Pancreas (tissue), 10 donors: ENCODE measurements around the gene TMEM107. TPM values are rescaled to one million over a fixed set of nuclear protein-coding genes. Genes with fewer than 3 reads are reported as not detected.

Experiments used
- ATAC-seq, 4 donors: fragments of 200-7000 bp; cut with Tn5 transposase; one replicate each; pipeline versions ENCODE4 v1.8.0 to v1.9.1; 2020; ENCODE audit warnings: mild to moderate bottlenecking in 4 of 4, moderate library complexity in 4 of 4
- DNase-seq, 6 donors: peaks; one replicate each; pipeline ENCODE4 v3.0.0-alpha.2; 2020
- FAIRE-seq: peaks from 2 replicates; lab custom pipeline; 2012; peaks lifted over from hg19 to GRCh38; lab: Jason Lieb, UNC
- H3K27ac ChIP-seq, 4 donors: fragments of 200-600 bp; sonication (generic); 1 replicate in 3 of 4; 2 replicates in 1 of 4; pipeline versions ENCODE4 v1.5.0 to v1.8.0; 2020
- H3K27me3 ChIP-seq, 4 donors: fragments of 200-600 bp; one replicate each; pipeline ENCODE4 v1.8.0; 2021
- H3K36me3 ChIP-seq, 3 donors: fragments of 200-600 bp; sonication (generic) in 1 of 3; one replicate each; pipeline versions ENCODE4 v1.5.0 to v1.8.0; 2020 to 2021
- H3K4me1 ChIP-seq, 3 donors: fragments of 200-600 bp; one replicate each; pipeline ENCODE4 v1.8.0; 2021
- H3K4me3 ChIP-seq, 4 donors: fragments of 200-600 bp; sonication (generic) in 2 of 4; one replicate each; pipeline versions ENCODE4 v1.5.0 to v1.8.0; 2020 to 2021
- H3K9me3 ChIP-seq, 4 donors: fragments of 200-600 bp; one replicate each; pipeline ENCODE4 v1.8.0; 2021
- CTCF ChIP-seq, 4 donors: fragments of 200-600 bp; sonication (generic) in 3 of 4; IDR thresholded peaks; one replicate each; pipeline versions ENCODE4 v1.5.0 to v1.8.0; 2021; ENCODE audit warnings: antibody characterized with exemption in 4 of 4
- WGBS, 2 donors: extraction: QIAGEN DNeasy Blood & Tissue Kit; methylation state at CpG; one replicate each; pipeline ENCODE4 v1.1.7; 2013; 5-methylcytosine and 5-hydroxymethylcytosine counted together
- intact Hi-C, 3 donors: fragments of 100-400 bp; cut with DNase I; formaldehyde crosslinking; loops; one replicate each; pipeline versions ENCODE4 v1.11.1 to v1.14.2; 2022
- polyA plus RNA-seq, 2 donors: library from polyadenylated mRNA; stranded (reverse); fragments of 200-250 nt; gene quantifications; one replicate each; pipeline ENCODE4 v1.2.3, GENCODE V29; 2013
- total RNA-seq, 6 donors: library from RNA; stranded (reverse); fragmentation: NEBNext Ultra II Directional in 4 of 6; extraction: Animal tissue kit (Norgen Biotek cat#: 25700) in 4 of 6; gene quantifications; one replicate each; pipeline versions ENCODE4 v1.2.1 to v1.2.4, GENCODE V29; 2021 to 2023
- donor health status: healthy with polysubstance abuse.
- donor health status: DM: no; HTN: no; CAD: no; lungs with moderate emphysema.
- donor health status: DM: no; HTN: no; CAD: no.
- donor health status: control.
- donor health status: control.
- donor health status: Bipolar disorder and iron deficiency.
- donor health status: DM: yes; HTN: yes; CAD: no.
- donor health status: DM: no; HTN: no; CAD: no.
- donor health status: DM: no; HTN: no; CAD: no.
- donor health status: DM: yes; HTN: yes; CAD: no.

TMEM107 gene
- total and polyA plus RNA-seq, 8 donors: 5.2 to 11.1 (median 6.3) TPM

- DNase-seq: no peak
- Histone ChIP-seq H3K36me3 (no peaks in the 10 kb centered on the region), H3K4me1 (no peaks in the 10 kb centered on the region), H3K4me3 (no peak overlapping the region), H3K27ac (no peak overlapping the region), H3K9me3 (no peaks in the 10 kb centered on the region), H3K27me3 (no peaks in the 10 kb centered on the region)
- WGBS, 2 donors: 84 to 86% methylated on average over 19 of the region's 19 CpGs
- intact Hi-C loops: no loop called here
- no peak for TF ChIP-seq CTCF (IDR thresholded peaks at IDR 0.05)
- no peak for FAIRE-seq
- no peak for ATAC-seq
Measured at GRCh38 chr17:8204761-8205555, 28.8 kb upstream of the TMEM107 start.

- WGBS, 2 donors: 9 to 23% methylated on average over 12 of the region's 12 CpGs
- Histone ChIP-seq H3K4me3 (peak overlapping the region in 3 of 4 donors; percentile 1 to 40 (median 27)), H3K27me3 (no peaks in the 10 kb centered on the region), H3K36me3 (no peaks in the 10 kb centered on the region), H3K9me3 (no peaks in the 10 kb centered on the region), H3K27ac (peak overlapping the region; percentile 11 to 81 (median 58)), H3K4me1 (peaks cover 0 to 28% (median 18%) of the 10 kb centered on the region in 3 donors)
- peak; percentile 35 to 59 (median 56) for ATAC-seq
- no peak for FAIRE-seq
- no peak for TF ChIP-seq CTCF (IDR thresholded peaks at IDR 0.05)
- intact Hi-C loops: no loop called here
- DNase-seq: peak in 4 of 6 donors; percentile 70 to 90 (median 82)
Measured at GRCh38 chr17:8192070-8192815, 16.1 kb upstream of the TMEM107 start.

GRCh38 chr17:8190506-8190905 lies 14.3 kb upstream of the TMEM107 start:
- no peak for FAIRE-seq

GRCh38 chr17:8189711-8190477 lies 13.7 kb upstream of the TMEM107 start, which contains the start of gene BORCS6:
BORCS6 (minus strand) TSS chr17:8190180; CDS start chr17:8190140, 40 bp downstream.
- peak within 1 kb of the TSS; percentile 83 to 88 (median 84) for H3K4me3 ChIP-seq
- no peak for TF ChIP-seq CTCF (IDR thresholded peaks at IDR 0.05)
- whole genome bisulfite sequencing, 2 donors: 0% methylated on average over 51 to 70 of the region's 70 CpGs
- peak within 1 kb of the TSS; percentile 82 to 98 (median 88) for H3K27ac ChIP-seq
- peaks cover 0 to 28% (median 18%) of the 10 kb centered on the region in 3 donors for H3K4me1 ChIP-seq
- intact Hi-C loops: loop anchor here in 2 of 3 donors (5.0 to 10.0 kb wide), 2 partner anchors 32 to 65 kb away; partner anchors contain the start of gene HES7 (in 1 of the 2)
- ATAC-seq (peak; percentile 63 to 73 (median 68)), FAIRE-seq (peak; percentile 88), DNase-seq (peak; percentile 89 to 98 (median 96))
- H3K27me3 ChIP-seq: no peaks in the 10 kb centered on the region
- H3K9me3 ChIP-seq: no peaks in the 10 kb centered on the region
- H3K36me3 ChIP-seq: no peaks in the 10 kb centered on the region

More at GRCh38 chr17:8190506-8190905, 14.3 kb upstream of the TMEM107 start:
- no peaks in the 10 kb centered on the region for H3K9me3 ChIP-seq
- peak overlapping the region in 1 of 4 donors; percentile 88 for H3K4me3 ChIP-seq
- no peak for DNase-seq
- peak overlapping the region in 2 of 4 donors; percentile 90 to 98 for H3K27ac ChIP-seq
- intact Hi-C loops: no loop called here
- no peak for ATAC-seq
- H3K36me3 ChIP-seq: no peaks in the 10 kb centered on the region
- TF ChIP-seq CTCF (IDR thresholded peaks at IDR 0.05): no peak
- H3K4me1 ChIP-seq: peaks cover 0 to 28% (median 18%) of the 10 kb centered on the region in 3 donors
- 38 to 41% methylated on average over 6 of the region's 6 CpGs for WGBS, 2 donors
- no peaks in the 10 kb centered on the region for H3K27me3 ChIP-seq
